IMR-90 (cell line): ENCODE measurements around the gene FAM131C. TPM values are rescaled to one million over a fixed set of nuclear protein-coding genes. Genes with fewer than 3 reads are reported as not detected.

Experiments used
- ATAC-seq: fragments of 200-7000 bp; cut with Tn5 transposase; 2 replicates; pipeline ENCODE4 v1.9.1; 2020; ENCODE audit warnings: low read depth, mild to moderate bottlenecking, moderate library complexity
- BruUV-seq: library from RNA; stranded (reverse); fragments of 400-500 nt; replicated peaks from 2 replicates; lab custom pipeline; 2021; lab: Mats Ljungman, UMichigan
- CTCF ChIA-PET: fragments of 300-600 bp; formaldehyde crosslinking; extraction: SDS; loops from one replicate; lab custom pipeline; 2021; ENCODE audit warnings: antibody characterized with exemption; lab: Yijun Ruan, JAX
- POLR2A ChIA-PET: fragments of 300-600 bp; sonication (Branson Sonifier 250); formaldehyde crosslinking; loops from one replicate; lab custom pipeline; 2022; ENCODE audit warnings: antibody characterized with exemption; ENCODE audit not compliant: unreplicated experiment; lab: Charles Lee
- DNase-seq: peaks from one replicate; pipeline ENCODE4 v3.0.0; 2013
- H2AFZ ChIP-seq: replicated peaks from 2 replicates; pipeline ENCODE3; 2013; ENCODE audit warnings: low read length, mild to moderate bottlenecking; ENCODE audit not compliant: poor library complexity
- H2AK5ac ChIP-seq: 2 replicates; pipeline ENCODE4 v1.6.1; 2013; ENCODE audit warnings: low read depth, low read length, inconsistent platforms
- H2AK9ac ChIP-seq: replicated peaks from 2 replicates; pipeline ENCODE3; 2013; ENCODE audit warnings: mild to moderate bottlenecking, low read depth, low read length, moderate library complexity; ENCODE audit not compliant: poor library complexity
- H2BK120ac ChIP-seq: 2 replicates; pipeline ENCODE4 v1.6.1; 2013; ENCODE audit warnings: low read depth, low read length, inconsistent platforms
- H2BK15ac ChIP-seq: 3 replicates; pipeline ENCODE4 v1.6.1; 2013; ENCODE audit warnings: low read depth, low read length, inconsistent platforms
- H2BK20ac ChIP-seq: 2 replicates; pipeline ENCODE4 v1.6.1; 2013; ENCODE audit warnings: low read depth, mild to moderate bottlenecking, inconsistent platforms, low read length, moderate library complexity
- H2BK5ac ChIP-seq: 2 replicates; pipeline ENCODE4 v1.6.1; 2013; ENCODE audit warnings: mild to moderate bottlenecking, low read depth, low read length, inconsistent platforms; ENCODE audit not compliant: poor library complexity, severe bottlenecking
- H3K14ac ChIP-seq: replicated peaks from 2 replicates; pipeline ENCODE4 v1.6.1; 2013; ENCODE audit warnings: low read depth, low read length, inconsistent platforms
- H3K18ac ChIP-seq: 2 replicates; pipeline ENCODE4 v1.6.1; 2013; ENCODE audit warnings: low read depth, low read length, control low read depth
- H3K23ac ChIP-seq: 2 replicates; pipeline ENCODE4 v1.6.1; 2013; ENCODE audit warnings: low read depth, low read length, inconsistent platforms
- H3K27ac ChIP-seq: 2 replicates; pipeline ENCODE4 v1.5.1; 2013; ENCODE audit warnings: mild to moderate bottlenecking, control low read depth, low read length; ENCODE audit not compliant: insufficient read depth
- H3K27me3 ChIP-seq: 2 replicates; pipeline ENCODE4 v1.6.1; 2013; ENCODE audit warnings: low read length; ENCODE audit not compliant: control insufficient read depth, insufficient read depth
- H3K36me3 ChIP-seq: 2 replicates; pipeline ENCODE4 v1.6.1; 2013; ENCODE audit warnings: low read length, mixed read lengths; ENCODE audit not compliant: control insufficient read depth, insufficient read depth
- H3K4ac ChIP-seq: 2 replicates; pipeline ENCODE4 v1.6.1; 2013; ENCODE audit warnings: low read depth, low read length, inconsistent platforms
- H3K4me1 ChIP-seq: 2 replicates; pipeline ENCODE4 v1.6.1; 2013; ENCODE audit warnings: low read length, mixed read lengths; ENCODE audit not compliant: control insufficient read depth, insufficient read depth
- H3K4me2 ChIP-seq: 2 replicates; pipeline ENCODE4 v1.6.1; 2013; ENCODE audit warnings: low read depth, mild to moderate bottlenecking, control low read depth, low read length, moderate library complexity
- H3K4me3 ChIP-seq: 2 replicates; pipeline ENCODE4 v1.5.1; 2013; ENCODE audit warnings: low read depth, mild to moderate bottlenecking, control low read depth, low read length, moderate library complexity; ENCODE audit not compliant: insufficient read depth
- H3K56ac ChIP-seq: 2 replicates; pipeline ENCODE4 v1.6.1; 2013; ENCODE audit warnings: low read length, inconsistent platforms; ENCODE audit not compliant: insufficient read depth; ENCODE audit errors: extremely low read depth
- H3K79me1 ChIP-seq, 2 experiments: 2 replicates each; pipeline ENCODE4 v1.6.1; 2013; ENCODE audit warnings: low read length in 2 of 2, inconsistent platforms in 1 of 2, low read depth in 1 of 2
- H3K9ac ChIP-seq: 2 replicates; pipeline ENCODE4 v1.6.1; 2013; ENCODE audit warnings: low read depth, low read length, control low read depth
- H3K9me1 ChIP-seq: 2 replicates; pipeline ENCODE4 v1.6.1; 2013; ENCODE audit warnings: low read length, inconsistent platforms; ENCODE audit not compliant: insufficient read depth
- H3K9me3 ChIP-seq: 2 replicates; pipeline ENCODE4 v1.6.1; 2013; ENCODE audit warnings: low read length; ENCODE audit not compliant: control insufficient read depth, insufficient read depth
- H4K20me1 ChIP-seq: 2 replicates; pipeline ENCODE4 v1.6.1; 2013; ENCODE audit warnings: low read length, inconsistent platforms; ENCODE audit not compliant: insufficient read depth
- H4K5ac ChIP-seq: 2 replicates; pipeline ENCODE4 v1.6.1; 2013; ENCODE audit warnings: mild to moderate bottlenecking, low read depth, low read length, control low read depth
- H4K8ac ChIP-seq, 2 experiments: 2 replicates each; pipeline ENCODE4 v1.6.1; 2013; ENCODE audit warnings: low read depth in 2 of 2, low read length in 2 of 2, control low read depth in 1 of 2, inconsistent platforms in 1 of 2
- H4K91ac ChIP-seq: 2 replicates; pipeline ENCODE4 v1.6.1; 2013; ENCODE audit warnings: low read depth, low read length, inconsistent platforms; ENCODE audit not compliant: insufficient read depth
- CHD1 ChIP-seq: IDR thresholded peaks from 2 replicates; pipeline ENCODE4 v1.6.1; 2012; ENCODE audit warnings: low read depth, low read length, improper control_type of control experiment
- ELK1 ChIP-seq: fragments of 150-350 bp; IDR thresholded peaks from 2 replicates; pipeline ENCODE4 v1.6.1; 2016; ENCODE audit warnings: low read depth, mild to moderate bottlenecking, low read length, moderate library complexity, borderline replicate concordance
- MXI1 ChIP-seq: IDR thresholded peaks from 2 replicates; pipeline ENCODE4 v1.6.1; 2012; ENCODE audit warnings: low read depth, mild to moderate bottlenecking, low read length, moderate library complexity, borderline replicate concordance
- POLR2A ChIP-seq: IDR thresholded peaks from 2 replicates; pipeline ENCODE4 v1.6.1; 2012; ENCODE audit warnings: mild to moderate bottlenecking, low read depth, low read length
- RAD21 ChIP-seq: IDR thresholded peaks from 2 replicates; pipeline ENCODE4 v1.6.1; 2012; ENCODE audit warnings: low read length, improper control_type of control experiment
- RCOR1 ChIP-seq: IDR thresholded peaks from 2 replicates; pipeline ENCODE4 v1.6.1; 2012; ENCODE audit warnings: mild to moderate bottlenecking, low read length, improper control_type of control experiment; ENCODE audit not compliant: insufficient replicate concordance
- SMC3 ChIP-seq: fragments of 150-350 bp; IDR thresholded peaks from 2 replicates; pipeline ENCODE4 v1.6.1; 2016; ENCODE audit warnings: low read depth, mild to moderate bottlenecking, antibody characterized with exemption, low read length, moderate library complexity
- WGBS, 2 experiments: methylation state at CpG; one replicate each; pipeline versions ENCODE4 v1.1.5 to v1.1.7; 2013; ENCODE audit warnings: missing lambda C conversion rate in 2 of 2; ENCODE audit not compliant: insufficient read length in 1 of 2; ENCODE audit errors: extremely low coverage in 2 of 2; 5-methylcytosine and 5-hydroxymethylcytosine counted together
- dilution Hi-C: fragments of 300-500 bp; cut with HindIII; formaldehyde crosslinking; loops from one replicate; pipeline ENCODE4 v1.14.3; 2018; ENCODE audit warnings: low sequenced_read_pairs; ENCODE audit not compliant: unreplicated experiment
- in situ Hi-C: fragments of 300-500 bp; cut with MboI; formaldehyde crosslinking; loops from 3 replicates; pipeline ENCODE4 v1.14.3; 2019; ENCODE audit warnings: low sequenced_read_pairs, inconsistent platforms, mixed read lengths
- intact Hi-C: fragments of 100-400 bp; cut with micrococcal nuclease; formaldehyde crosslinking; loops from 2 replicates; pipeline ENCODE4 v1.10.0; 2022
- polyA plus RNA-seq, 3 experiments: library from polyadenylated mRNA; depleted of rRNA; stranded (reverse); fragments of >200 nt; gene quantifications; 2 replicates each; pipeline ENCODE4 v1.2.3, GENCODE V29; 2012; ENCODE audit warnings: low replicate concordance in 1 of 3
- total RNA-seq: library from RNA; depleted of rRNA; stranded (reverse); fragments of >200 nt; gene quantifications from 2 replicates; pipeline ENCODE4 v1.2.3, GENCODE V29; 2012
- TF ChIP-seq, protein P1 (sequence below): conservative IDR thresholded peaks from 2 replicates; pipeline ENCODE4 v1.5.1; 2012; ENCODE audit warnings: mild to moderate bottlenecking, low read depth, low read length, improper control_type of control experiment

Gene FAM131C
- total and polyA plus RNA-seq, 2 of the 4 experiments (the other 2 are of a cell fraction), result 0.18 to 1.0 TPM

DNA sequence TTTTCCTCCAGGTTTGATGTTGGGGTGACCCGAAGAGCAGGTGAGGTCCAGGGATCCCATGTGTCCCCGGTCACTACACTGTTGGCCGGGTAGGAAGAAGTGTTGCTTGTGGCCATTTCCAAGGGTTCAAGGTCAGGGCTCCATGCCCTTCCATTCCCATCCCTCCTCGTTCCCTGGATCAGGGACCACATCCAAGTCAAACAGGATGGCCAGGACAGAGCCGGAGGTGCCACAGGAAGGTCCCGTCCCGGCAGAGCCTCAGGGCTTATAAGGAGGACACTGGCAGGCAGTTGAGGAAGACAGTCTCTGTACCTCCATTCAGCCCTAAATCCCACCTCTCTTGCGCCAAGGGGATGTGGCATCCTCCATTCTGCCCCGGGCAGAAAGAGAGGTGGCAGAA is 22.0 kb upstream of the FAM131C start:
- POLR2A ChIA-PET, result no interaction called here
- in situ Hi-C loops (no loop called here), dilution Hi-C loops (no loop called here)

More for the DNA sequence above, 22.0 kb upstream of the FAM131C start:
- Histone ChIP-seq H2BK20ac (no peak overlapping the region), H3K27ac (no peak overlapping the region), H3K14ac (no peak overlapping the region), H3K18ac (no peak overlapping the region), H2BK15ac (no peak overlapping the region), H4K5ac (no peak overlapping the region), H3K9me1 (no peaks in the 10 kb centered on the region), H3K36me3 (no peaks in the 10 kb centered on the region), H3K4ac (no peak overlapping the region), H3K27me3 (peaks cover 7% of the 10 kb centered on the region; the same call in 1 of the 2 replicates), H4K91ac (no peak overlapping the region), H4K8ac (no peak overlapping the region), H3K4me1 (peaks cover 4% of the 10 kb centered on the region), H2AK9ac (no peak overlapping the region), H3K79me1 (no peaks in the 10 kb centered on the region), H2AFZ (peak overlapping the region; percentile 43), H3K4me3 (no peak overlapping the region), H3K23ac (no peak overlapping the region), H2AK5ac (no peak overlapping the region), H3K9me3 (no peaks in the 10 kb centered on the region), H4K20me1 (no peaks in the 10 kb centered on the region), H2BK5ac (no peak overlapping the region), H2BK120ac (no peak overlapping the region), H3K9ac (no peak overlapping the region), H3K56ac (no peak overlapping the region), H3K4me2 (no peak overlapping the region)
- DNase-seq, result no peak
- CTCF ChIA-PET, result no interaction called here
- intact Hi-C loops, result no loop called here
- TF ChIP-seq ELK1, result no peak
- TF ChIP-seq POLR2A, result no peak
- no peak for TF ChIP-seq MXI1
- no peak for TF ChIP-seq RCOR1
- TF ChIP-seq RAD21, result no peak
- TF ChIP-seq, protein P1, sequence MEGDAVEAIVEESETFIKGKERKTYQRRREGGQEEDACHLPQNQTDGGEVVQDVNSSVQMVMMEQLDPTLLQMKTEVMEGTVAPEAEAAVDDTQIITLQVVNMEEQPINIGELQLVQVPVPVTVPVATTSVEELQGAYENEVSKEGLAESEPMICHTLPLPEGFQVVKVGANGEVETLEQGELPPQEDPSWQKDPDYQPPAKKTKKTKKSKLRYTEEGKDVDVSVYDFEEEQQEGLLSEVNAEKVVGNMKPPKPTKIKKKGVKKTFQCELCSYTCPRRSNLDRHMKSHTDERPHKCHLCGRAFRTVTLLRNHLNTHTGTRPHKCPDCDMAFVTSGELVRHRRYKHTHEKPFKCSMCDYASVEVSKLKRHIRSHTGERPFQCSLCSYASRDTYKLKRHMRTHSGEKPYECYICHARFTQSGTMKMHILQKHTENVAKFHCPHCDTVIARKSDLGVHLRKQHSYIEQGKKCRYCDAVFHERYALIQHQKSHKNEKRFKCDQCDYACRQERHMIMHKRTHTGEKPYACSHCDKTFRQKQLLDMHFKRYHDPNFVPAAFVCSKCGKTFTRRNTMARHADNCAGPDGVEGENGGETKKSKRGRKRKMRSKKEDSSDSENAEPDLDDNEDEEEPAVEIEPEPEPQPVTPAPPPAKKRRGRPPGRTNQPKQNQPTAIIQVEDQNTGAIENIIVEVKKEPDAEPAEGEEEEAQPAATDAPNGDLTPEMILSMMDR, result no peak
- TF ChIP-seq SMC3, result no peak
- TF ChIP-seq CHD1, result no peak
- 80% methylated on average over 2 of the region's 9 CpGs; no CpG with 5 or more reads in 1 of the 2 experiments for WGBS, 2 experiments
- no peak for ATAC-seq
- BruUV-seq, result no TSS peak
